Liver (tissue), 3 donors: ENCODE results near the gene MYH11.

Source experiments
- ATF3 ChIP-seq: IDR thresholded peaks from 2 replicates; pipeline ENCODE4 v1.6.1; 2016; ENCODE audit warnings: antibody characterized with exemption
- CTCF ChIP-seq: fragments of 150-350 bp; IDR thresholded peaks from 2 replicates; pipeline ENCODE4 v1.5.1; 2017; ENCODE audit warnings: improper control_type of control experiment, low read depth, low read length; ENCODE audit not compliant: missing input control
- EGR1 ChIP-seq, 2 donors: IDR thresholded peaks; 2 replicates each; pipeline ENCODE4 v1.6.1; 2016 to 2018; ENCODE audit warnings: antibody characterized with exemption in 2 of 2, low read depth in 2 of 2
- FOXA1 ChIP-seq: IDR thresholded peaks from 2 replicates; pipeline ENCODE4 v1.6.1; 2016; ENCODE audit warnings: antibody characterized with exemption
- MAX ChIP-seq: IDR thresholded peaks from 2 replicates; pipeline ENCODE4 v1.6.1; 2016; ENCODE audit warnings: antibody characterized with exemption
- NR2F2 ChIP-seq: IDR thresholded peaks from 2 replicates; pipeline ENCODE4 v1.6.1; 2016; ENCODE audit warnings: antibody characterized with exemption
- RAD21 ChIP-seq, 2 donors: IDR thresholded peaks; 2 replicates each; pipeline ENCODE4 v1.6.1; 2016; ENCODE audit warnings: antibody characterized with exemption in 2 of 2, mild to moderate bottlenecking in 2 of 2
- REST ChIP-seq: IDR thresholded peaks from 2 replicates; pipeline ENCODE4 v1.6.1; 2016; ENCODE audit warnings: antibody characterized with exemption, mild to moderate bottlenecking
- RXRA ChIP-seq, 2 donors: IDR thresholded peaks; 2 replicates each; pipeline ENCODE4 v1.6.1; 2017 to 2018; ENCODE audit warnings: antibody characterized with exemption in 2 of 2, mild to moderate bottlenecking in 1 of 2
- SP1 ChIP-seq: IDR thresholded peaks from 2 replicates; pipeline ENCODE4 v1.6.1; 2018; ENCODE audit warnings: antibody characterized with exemption, mild to moderate bottlenecking
- TAF1 ChIP-seq: conservative IDR thresholded peaks from 2 replicates; pipeline ENCODE4 v1.6.1; 2016; ENCODE audit warnings: antibody characterized with exemption, mild to moderate bottlenecking
- YY1 ChIP-seq: IDR thresholded peaks from 2 replicates; pipeline ENCODE4 v1.6.1; 2016; ENCODE audit warnings: antibody characterized with exemption, mild to moderate bottlenecking
- ZBTB33 ChIP-seq: IDR thresholded peaks from 2 replicates; pipeline ENCODE4 v1.6.1; 2016; ENCODE audit warnings: antibody characterized with exemption
- donor health status: healthy.
- donor health status: healthy.

GRCh38 chr16:15836074-15836473, 20.8 kb downstream of the MYH11 start:
- TF ChIP-seq EGR1 (IDR thresholded peaks at IDR 0.05; ENCODE audit: low read depth in 2 of 2) (no peak), CTCF (no peak), REST (no peak), ZBTB33 (no peak), FOXA1 (no peak), YY1 (no peak), ATF3 (no peak), TAF1 (no peak), RXRA (IDR thresholded peaks at IDR 0.05) (no peak), NR2F2 (no peak), SP1 (no peak), MAX (no peak), RAD21 (IDR thresholded peaks at IDR 0.05) (no peak)
